Right lobe of liver (tissue), 4 donors: ENCODE data around the gene TH.

Experiments used
- CTCF ChIP-seq, 4 donors: fragments of 200-600 bp in 3 of 4; fragments of 450-650 bp in 1 of 4; IDR thresholded peaks; one replicate each; pipeline versions ENCODE4 v1.5.1 to v1.8.0; 2016 to 2022; ENCODE audit warnings: antibody characterized with exemption in 4 of 4, mild to moderate bottlenecking in 2 of 4
- POLR2A ChIP-seq: fragments of 450-650 bp; IDR thresholded peaks from one replicate; pipeline ENCODE4 v1.6.1; 2017; ENCODE audit warnings: antibody characterized with exemption, mild to moderate bottlenecking
- donor health status: DM: no; HTN: no; CAD: no.
- donor health status: DM: no; HTN: no; CAD: no.
- donor health status: DM: no; HTN: yes; CAD: no.

- peak in 3 of 4 donors; percentile 36 to 45 (median 39) for TF ChIP-seq CTCF (IDR thresholded peaks at IDR 0.05)
- no peak for TF ChIP-seq POLR2A
Measured at GRCh38 chr11:2173150-2173693, 1.6 kb upstream of the TH start.
